Measurements from ENCODE around the gene LIN7A. TPM values are rescaled to one million over a fixed set of nuclear protein-coding genes. Genes with fewer than 3 reads are reported as not detected.

Gene LIN7A
- total RNA-seq, 4 donors from 2014 or later = 6.6 to 50.6 (median 11.9) TPM

DNA sequence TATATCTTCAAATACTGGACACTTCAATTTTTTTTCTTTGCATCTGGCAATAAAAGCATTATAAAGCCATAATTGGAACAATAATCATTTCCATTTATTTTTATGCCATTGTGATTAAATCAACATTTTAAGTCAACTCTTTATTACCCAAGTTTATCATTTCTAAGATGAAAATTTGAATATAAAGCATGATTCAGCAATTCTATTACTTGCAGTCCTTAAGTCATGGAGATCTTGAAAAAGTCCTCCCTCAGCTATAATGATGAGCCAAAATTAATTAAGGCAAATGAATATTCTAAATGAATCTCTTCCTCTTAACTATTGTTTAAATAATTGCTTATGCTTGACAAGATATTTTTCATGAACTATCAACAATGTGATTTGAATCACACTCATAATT is 65.7 kb downstream of the LIN7A start:
- no peaks in the 10 kb centered on the region for H3K36me3 ChIP-seq
- no peaks in the 10 kb centered on the region for H3K4me1 ChIP-seq
- H3K27me3 ChIP-seq = no peaks in the 10 kb centered on the region
- H3K27ac ChIP-seq = no peak overlapping the region
- no peak overlapping the region for H3K4me3 ChIP-seq
- TF ChIP-seq POLR2AphosphoS5 (IDR thresholded peaks at IDR 0.05) (no peak), EP300 (IDR thresholded peaks at IDR 0.05) (no peak), POLR2A (IDR thresholded peaks at IDR 0.05) (no peak)
- TF ChIP-seq, protein P1, sequence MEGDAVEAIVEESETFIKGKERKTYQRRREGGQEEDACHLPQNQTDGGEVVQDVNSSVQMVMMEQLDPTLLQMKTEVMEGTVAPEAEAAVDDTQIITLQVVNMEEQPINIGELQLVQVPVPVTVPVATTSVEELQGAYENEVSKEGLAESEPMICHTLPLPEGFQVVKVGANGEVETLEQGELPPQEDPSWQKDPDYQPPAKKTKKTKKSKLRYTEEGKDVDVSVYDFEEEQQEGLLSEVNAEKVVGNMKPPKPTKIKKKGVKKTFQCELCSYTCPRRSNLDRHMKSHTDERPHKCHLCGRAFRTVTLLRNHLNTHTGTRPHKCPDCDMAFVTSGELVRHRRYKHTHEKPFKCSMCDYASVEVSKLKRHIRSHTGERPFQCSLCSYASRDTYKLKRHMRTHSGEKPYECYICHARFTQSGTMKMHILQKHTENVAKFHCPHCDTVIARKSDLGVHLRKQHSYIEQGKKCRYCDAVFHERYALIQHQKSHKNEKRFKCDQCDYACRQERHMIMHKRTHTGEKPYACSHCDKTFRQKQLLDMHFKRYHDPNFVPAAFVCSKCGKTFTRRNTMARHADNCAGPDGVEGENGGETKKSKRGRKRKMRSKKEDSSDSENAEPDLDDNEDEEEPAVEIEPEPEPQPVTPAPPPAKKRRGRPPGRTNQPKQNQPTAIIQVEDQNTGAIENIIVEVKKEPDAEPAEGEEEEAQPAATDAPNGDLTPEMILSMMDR (IDR thresholded peaks at IDR 0.05) = no peak
- no peaks in the 10 kb centered on the region for H3K9me3 ChIP-seq
- ATAC-seq = no peak

DNA sequence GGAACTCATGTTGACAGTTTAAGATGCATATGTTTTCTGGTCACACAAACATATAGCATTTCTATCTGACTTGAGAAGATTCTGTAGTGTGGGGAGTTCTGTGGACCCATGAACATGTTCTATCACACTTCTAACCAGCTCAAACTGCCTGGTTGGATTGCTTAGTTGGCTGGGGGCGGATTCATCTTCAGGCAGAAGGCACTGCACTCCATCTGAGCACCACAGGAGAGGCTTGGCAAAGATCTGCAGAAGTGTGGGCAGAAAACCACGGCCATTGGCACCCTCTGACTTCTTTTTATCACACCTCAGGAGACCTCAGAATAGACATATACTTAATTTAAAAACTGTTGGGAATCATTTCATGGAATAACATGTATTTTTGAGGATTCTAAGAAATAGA is 68.5 kb downstream of the LIN7A start:
- no peaks in the 10 kb centered on the region for H3K36me3 ChIP-seq
- H3K27me3 ChIP-seq = no peaks in the 10 kb centered on the region
- no peak for TF ChIP-seq EP300 (IDR thresholded peaks at IDR 0.05)
- TF ChIP-seq POLR2AphosphoS5 (IDR thresholded peaks at IDR 0.05) = no peak
- TF ChIP-seq, protein P1 (IDR thresholded peaks at IDR 0.05) = no peak
- no peak for TF ChIP-seq POLR2A (IDR thresholded peaks at IDR 0.05)
- no peaks in the 10 kb centered on the region for H3K9me3 ChIP-seq
- WGBS, 2 donors (ENCODE audit: low coverage in 1 of 2) = 73 to 81% methylated on average over 2 of the region's 2 CpGs
- H3K4me3 ChIP-seq = no peak overlapping the region
- no peak overlapping the region for H3K27ac ChIP-seq
- peaks cover 0 to 7% (median 0%) of the 10 kb centered on the region in 3 donors for H3K4me1 ChIP-seq
- no peak for ATAC-seq

DNA sequence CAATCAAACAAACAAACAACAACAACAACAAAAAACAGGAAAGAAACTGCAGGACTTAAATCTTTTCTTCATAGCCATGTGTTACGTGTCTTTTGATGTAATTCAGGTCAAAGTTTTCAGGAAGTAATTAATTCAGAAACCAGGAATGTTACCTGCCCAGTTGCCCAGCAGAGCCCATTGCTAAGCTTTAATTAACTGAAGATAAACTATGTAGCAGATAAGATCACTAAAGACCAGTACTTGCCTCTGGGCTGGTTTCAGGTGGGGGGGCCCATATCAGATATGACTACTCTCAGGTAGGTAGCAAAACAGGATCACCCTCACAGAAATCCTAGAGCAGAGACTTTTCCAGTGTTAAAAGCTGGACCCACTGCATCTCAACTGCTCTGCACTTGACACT is 69.2 kb downstream of the LIN7A start:
- Histone ChIP-seq H3K36me3 (no peaks in the 10 kb centered on the region), H3K4me1 (peaks cover 0 to 9% (median 0%) of the 10 kb centered on the region in 3 donors), H3K27me3 (no peaks in the 10 kb centered on the region), H3K27ac (no peak overlapping the region), H3K4me3 (no peak overlapping the region), H3K9me3 (no peaks in the 10 kb centered on the region)
- 100% methylated on average over 1 of the region's 1 CpG for WGBS, 2 donors (ENCODE audit: low coverage in 1 of 2)
- no peak for ATAC-seq
- TF ChIP-seq POLR2AphosphoS5 (IDR thresholded peaks at IDR 0.05) (no peak), POLR2A (IDR thresholded peaks at IDR 0.05) (no peak), EP300 (IDR thresholded peaks at IDR 0.05) (no peak)

DNA sequence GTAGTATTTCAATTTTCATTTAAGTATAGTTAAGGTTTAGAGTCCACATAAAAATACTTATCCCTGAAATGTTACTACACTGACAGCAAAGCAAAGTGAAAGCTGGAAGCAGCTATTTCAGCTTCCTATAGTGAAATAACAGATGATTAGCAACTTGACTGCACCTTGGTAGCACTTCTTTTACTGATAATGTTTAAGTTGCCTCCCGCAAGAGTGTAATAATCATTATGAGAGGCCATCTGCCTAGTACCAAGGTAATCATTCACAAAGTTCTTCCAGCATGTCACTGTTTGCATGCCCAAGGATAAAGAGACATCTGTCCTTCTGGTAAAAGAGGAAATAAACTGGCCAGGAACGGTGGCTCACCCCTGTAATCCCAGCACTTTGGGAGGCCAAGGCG is 69.8 kb downstream of the LIN7A start:
- ATAC-seq = no peak
- no peaks in the 10 kb centered on the region for H3K27me3 ChIP-seq
- peaks cover 0 to 9% (median 0%) of the 10 kb centered on the region in 3 donors for H3K4me1 ChIP-seq
- WGBS, 2 donors (ENCODE audit: low coverage in 1 of 2) = 60 to 68% methylated on average over 3 of the region's 3 CpGs
- no peak overlapping the region for H3K27ac ChIP-seq
- TF ChIP-seq EP300 (IDR thresholded peaks at IDR 0.05) (no peak), POLR2A (IDR thresholded peaks at IDR 0.05) (no peak), POLR2AphosphoS5 (IDR thresholded peaks at IDR 0.05) (no peak)
- TF ChIP-seq, protein P1 (IDR thresholded peaks at IDR 0.05) = no peak
- no peaks in the 10 kb centered on the region for H3K36me3 ChIP-seq
- H3K9me3 ChIP-seq = no peaks in the 10 kb centered on the region
- H3K4me3 ChIP-seq = no peak overlapping the region

DNA sequence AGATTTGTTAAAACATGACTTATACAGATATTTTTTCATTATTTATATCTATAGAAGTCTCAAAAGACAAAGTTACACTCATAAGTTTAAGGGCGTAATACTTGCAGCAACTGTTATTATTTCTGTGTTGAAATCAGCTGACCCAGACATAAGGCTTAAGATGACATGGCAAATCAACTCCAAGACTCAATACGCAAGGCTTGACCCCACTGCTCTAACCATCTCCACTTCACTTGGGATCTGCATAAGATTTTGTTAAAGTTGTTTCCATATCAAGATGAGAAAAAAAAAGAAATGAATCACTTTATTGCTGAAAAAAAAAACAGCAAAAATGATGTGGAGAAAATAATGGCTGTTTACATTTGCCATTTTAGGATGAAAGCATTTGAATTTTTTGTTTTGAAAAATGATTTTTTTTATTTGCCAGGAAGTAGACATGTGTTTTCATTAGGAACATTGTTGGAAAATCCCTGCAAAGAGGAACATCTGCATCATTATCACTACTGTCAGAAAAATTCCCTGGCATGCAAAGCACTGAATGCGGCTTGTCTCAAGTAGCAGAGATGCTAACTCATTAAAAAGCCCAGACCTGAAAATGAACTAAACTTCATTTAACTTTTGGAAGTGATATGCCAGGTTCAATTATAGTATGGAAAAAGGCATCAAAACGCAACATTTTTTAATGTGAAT is 73.5 kb downstream of the LIN7A start:
- Histone ChIP-seq H3K27ac (no peak overlapping the region), H3K4me1 (peaks cover 0 to 9% (median 0%) of the 10 kb centered on the region in 3 donors), H3K9me3 (no peaks in the 10 kb centered on the region), H3K4me3 (no peak overlapping the region), H3K36me3 (no peaks in the 10 kb centered on the region), H3K27me3 (no peaks in the 10 kb centered on the region)
- no peak for ATAC-seq
- TF ChIP-seq, protein P1 (IDR thresholded peaks at IDR 0.05) = no peak
- TF ChIP-seq POLR2AphosphoS5 (IDR thresholded peaks at IDR 0.05) = no peak
- TF ChIP-seq POLR2A (IDR thresholded peaks at IDR 0.05) = no peak
- no peak for TF ChIP-seq EP300 (IDR thresholded peaks at IDR 0.05)
- WGBS, 2 donors (ENCODE audit: low coverage in 1 of 2) = 33 to 44% methylated on average over 4 of the region's 4 CpGs

Measured in gastroesophageal sphincter (tissue), 4 donors.